DOHH2 (cell line): ENCODE measurements around the gene PIAS2.

Experiments
- H3F3A ChIP-seq: fragments of 200-600 bp; sonication (generic), shearing (Covaris generic); 2 replicates; pipeline ENCODE4 v1.6.0; 2016; ENCODE audit warnings: antibody characterized with exemption, mild to moderate bottlenecking; ENCODE audit not compliant: control insufficient read depth, insufficient read depth
- H3K27ac ChIP-seq: fragments of 200-600 bp; sonication (generic); 2 replicates; pipeline ENCODE4 v1.5.1; 2014; ENCODE audit warnings: low read depth, mild to moderate bottlenecking, low read length, moderate library complexity
- H3K27me3 ChIP-seq: fragments of 200-600 bp; sonication (generic); 2 replicates; pipeline ENCODE4 v1.6.1; 2014; ENCODE audit warnings: mild to moderate bottlenecking, low read length, mixed read lengths; ENCODE audit not compliant: control insufficient read depth
- H3K36me3 ChIP-seq: fragments of 200-600 bp; sonication (generic); 2 replicates; pipeline ENCODE4 v1.6.1; 2014; ENCODE audit warnings: mild to moderate bottlenecking, low read length, moderate library complexity, mixed read lengths; ENCODE audit not compliant: control insufficient read depth
- H3K4me1 ChIP-seq: fragments of 200-600 bp; sonication (generic); 2 replicates; pipeline ENCODE4 v1.6.1; 2014; ENCODE audit warnings: mild to moderate bottlenecking, low read length, mixed read lengths; ENCODE audit not compliant: control insufficient read depth
- H3K4me2 ChIP-seq: fragments of 200-600 bp; sonication (generic); 2 replicates; pipeline ENCODE4 v1.6.0; 2014; ENCODE audit warnings: mild to moderate bottlenecking, low read length, moderate library complexity
- H3K4me3 ChIP-seq: fragments of 200-600 bp; sonication (generic); 2 replicates; pipeline ENCODE4 v1.5.1; 2014; ENCODE audit warnings: mild to moderate bottlenecking, low read length, mixed read lengths
- H3K79me2 ChIP-seq: fragments of 200-600 bp; sonication (generic); 2 replicates; pipeline ENCODE4 v1.6.1; 2014; ENCODE audit warnings: mild to moderate bottlenecking, low read length, mixed read lengths; ENCODE audit not compliant: control insufficient read depth
- H3K9me2 ChIP-seq: fragments of 200-600 bp; sonication (generic); replicated peaks from 2 replicates; pipeline ENCODE4 v1.6.1; 2014; ENCODE audit warnings: mild to moderate bottlenecking, low read length, mixed read lengths; ENCODE audit not compliant: control insufficient read depth
- H3K9me3 ChIP-seq: fragments of 200-600 bp; sonication (generic); 2 replicates; pipeline ENCODE4 v1.6.1; 2014; ENCODE audit warnings: antibody characterized with exemption, low read length, mixed read lengths; ENCODE audit not compliant: control insufficient read depth, insufficient read depth
- H4K20me1 ChIP-seq: fragments of 200-600 bp; sonication (generic); 2 replicates; pipeline ENCODE4 v1.6.0; 2014; ENCODE audit warnings: low read depth, mild to moderate bottlenecking, antibody characterized with exemption, low read length, moderate library complexity; ENCODE audit not compliant: control insufficient read depth, insufficient read depth
- EZH2phosphoT487 ChIP-seq: fragments of 200-600 bp; sonication (generic); IDR thresholded peaks from 2 replicates; pipeline ENCODE4 v1.6.1; 2017; ENCODE audit warnings: borderline replicate concordance, mild to moderate bottlenecking, antibody characterized with exemption, low read length, moderate library complexity, mixed read lengths
- TF ChIP-seq, protein P1 (sequence below): fragments of 200-600 bp; sonication (generic); IDR thresholded peaks from one replicate; pipeline ENCODE4 v1.5.1; 2014; ENCODE audit warnings: antibody characterized with exemption, mild to moderate bottlenecking, low read depth, low read length; ENCODE audit not compliant: poor library complexity, severe bottlenecking

PIAS2 gene

DNA sequence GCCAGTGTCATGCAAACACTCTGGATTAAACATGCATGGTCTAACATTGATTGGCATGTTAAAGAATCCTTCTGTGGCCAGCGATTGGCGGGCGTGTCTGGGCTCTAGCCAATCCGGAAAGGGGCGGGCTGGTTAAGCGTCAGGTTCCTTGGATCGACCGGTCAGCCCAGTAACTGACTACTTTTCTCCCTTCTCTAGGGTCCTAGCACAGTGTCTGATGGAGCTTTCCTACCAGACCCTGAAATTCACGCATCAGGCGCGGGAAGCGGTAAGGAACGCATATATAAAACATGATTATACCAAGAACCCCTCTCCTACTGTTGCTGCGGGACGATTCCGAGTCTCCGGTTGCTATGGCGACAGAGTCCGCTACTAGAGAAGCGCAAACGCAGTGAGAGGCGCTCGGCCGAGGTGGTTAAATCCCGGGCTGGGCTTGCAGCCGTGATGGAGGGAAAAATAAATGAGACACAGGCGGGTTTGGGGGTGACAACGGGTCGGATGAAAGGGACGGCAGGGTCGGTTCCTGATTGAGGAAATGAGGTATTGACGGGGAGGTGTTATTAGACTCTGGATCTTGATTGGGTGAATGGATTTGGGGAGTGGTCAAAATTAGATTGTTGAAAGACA lies 29.5 kb upstream of the PIAS2 start:
- TF ChIP-seq, protein P1, sequence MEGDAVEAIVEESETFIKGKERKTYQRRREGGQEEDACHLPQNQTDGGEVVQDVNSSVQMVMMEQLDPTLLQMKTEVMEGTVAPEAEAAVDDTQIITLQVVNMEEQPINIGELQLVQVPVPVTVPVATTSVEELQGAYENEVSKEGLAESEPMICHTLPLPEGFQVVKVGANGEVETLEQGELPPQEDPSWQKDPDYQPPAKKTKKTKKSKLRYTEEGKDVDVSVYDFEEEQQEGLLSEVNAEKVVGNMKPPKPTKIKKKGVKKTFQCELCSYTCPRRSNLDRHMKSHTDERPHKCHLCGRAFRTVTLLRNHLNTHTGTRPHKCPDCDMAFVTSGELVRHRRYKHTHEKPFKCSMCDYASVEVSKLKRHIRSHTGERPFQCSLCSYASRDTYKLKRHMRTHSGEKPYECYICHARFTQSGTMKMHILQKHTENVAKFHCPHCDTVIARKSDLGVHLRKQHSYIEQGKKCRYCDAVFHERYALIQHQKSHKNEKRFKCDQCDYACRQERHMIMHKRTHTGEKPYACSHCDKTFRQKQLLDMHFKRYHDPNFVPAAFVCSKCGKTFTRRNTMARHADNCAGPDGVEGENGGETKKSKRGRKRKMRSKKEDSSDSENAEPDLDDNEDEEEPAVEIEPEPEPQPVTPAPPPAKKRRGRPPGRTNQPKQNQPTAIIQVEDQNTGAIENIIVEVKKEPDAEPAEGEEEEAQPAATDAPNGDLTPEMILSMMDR: no peak
- TF ChIP-seq EZH2phosphoT487: no peak
- H3K4me2 ChIP-seq: peak overlapping the region; percentile 84
- H3K4me3 ChIP-seq: peak overlapping the region; percentile 95
- H3K79me2 ChIP-seq: no peaks in the 10 kb centered on the region
- peaks cover 11% of the 10 kb centered on the region for H3K4me1 ChIP-seq
- no peaks in the 10 kb centered on the region for H3F3A ChIP-seq
- H3K27ac ChIP-seq: no peak overlapping the region
- H3K9me3 ChIP-seq: no peaks in the 10 kb centered on the region
- no peaks in the 10 kb centered on the region for H4K20me1 ChIP-seq
- no peaks in the 10 kb centered on the region for H3K9me2 ChIP-seq
- no peaks in the 10 kb centered on the region for H3K27me3 ChIP-seq
- no peaks in the 10 kb centered on the region for H3K36me3 ChIP-seq

- TF ChIP-seq EZH2phosphoT487: no peak
- TF ChIP-seq, protein P1: no peak
Observed at GRCh38 chr18:46942646-46943045, 25.3 kb upstream of the PIAS2 start.

GRCh38 chr18:46939998-46940571 lies 22.8 kb upstream of the PIAS2 start:
- Histone ChIP-seq H3K9me3 (no peaks in the 10 kb centered on the region), H3K9me2 (no peaks in the 10 kb centered on the region), H3K79me2 (no peaks in the 10 kb centered on the region), H3F3A (no peaks in the 10 kb centered on the region), H3K4me1 (peaks cover 3% of the 10 kb centered on the region), H3K27ac (no peak overlapping the region), H4K20me1 (no peaks in the 10 kb centered on the region), H3K36me3 (no peaks in the 10 kb centered on the region), H3K4me3 (no peak overlapping the region), H3K4me2 (no peak overlapping the region), H3K27me3 (no peaks in the 10 kb centered on the region)
- TF ChIP-seq EZH2phosphoT487: no peak
- TF ChIP-seq, protein P1: no peak

More at GRCh38 chr18:46942646-46943045, 25.3 kb upstream of the PIAS2 start:
- Histone ChIP-seq H3K79me2 (no peaks in the 10 kb centered on the region), H3K4me2 (no peak overlapping the region), H4K20me1 (no peaks in the 10 kb centered on the region), H3K4me3 (no peak overlapping the region), H3K27me3 (no peaks in the 10 kb centered on the region), H3K27ac (no peak overlapping the region), H3K4me1 (peaks cover 11% of the 10 kb centered on the region), H3K9me2 (no peaks in the 10 kb centered on the region), H3K36me3 (no peaks in the 10 kb centered on the region), H3K9me3 (no peaks in the 10 kb centered on the region), H3F3A (no peaks in the 10 kb centered on the region)
